DMS114 treated with DMSO at 0.1 percent for 48 hours (cell line): ENCODE measurements around the gene SLC39A1.
"Not testable (repeated sequence)": the region's sequence is repeated elsewhere in the genome, so short reads cannot be mapped to it uniquely, and the experiment has no call there.

Experiments used
- DNase-seq: peaks from one replicate; lab custom pipeline; 2025; ENCODE audit not compliant: unreplicated experiment; lab: John Stamatoyannopoulos, UW

Gene SLC39A1

GRCh38 chr1:153932156-153933131 lies 30.9 kb downstream of the SLC39A1 start:
- DNase-seq, result no peak

GRCh38 chr1:153929981-153930948 lies 33.1 kb downstream of the SLC39A1 start:
- no peak for DNase-seq

- no peak for DNase-seq
These were observed 33.9 kb downstream of the SLC39A1 start for GRCh38 chr1:153929426-153929825.

- DNase-seq, result no peak
These were observed 34.5 kb downstream of the SLC39A1 start for GRCh38 chr1:153928791-153929341.

GRCh38 chr1:153928245-153928644 lies 35.1 kb downstream of the SLC39A1 start:
- no peak for DNase-seq

GRCh38 chr1:153926405-153926804 lies 36.9 kb downstream of the SLC39A1 start:
- no peak for DNase-seq

GRCh38 chr1:153922972-153923925 lies 40.1 kb downstream of the SLC39A1 start, which contains the start of gene GATAD2B:
GATAD2B (minus strand) TSS chr1:153922972; CDS start chr1:153828347, 94,625 bp downstream.
- peak; percentile 100 for DNase-seq

GRCh38 chr1:153922076-153922971 lies 41.0 kb downstream of the SLC39A1 start:
- DNase-seq, result no peak

GRCh38 chr1:153921803-153922075 lies 41.6 kb downstream of the SLC39A1 start:
- no peak for DNase-seq

- no peak for DNase-seq
These were observed 42.1 kb downstream of the SLC39A1 start for GRCh38 chr1:153921080-153921802.

GRCh38 chr1:153919876-153920852 lies 43.2 kb downstream of the SLC39A1 start:
- no peak for DNase-seq

- DNase-seq, result no peak
These were observed 47.0 kb downstream of the SLC39A1 start for GRCh38 chr1:153916297-153916696.

GRCh38 chr1:153912349-153912748 lies 51.0 kb downstream of the SLC39A1 start:
- DNase-seq, result no peak

GRCh38 chr1:153910560-153910959 lies 52.8 kb downstream of the SLC39A1 start:
- not testable (repeated sequence) for DNase-seq
